GM21515 (cell line): ENCODE measurements around the gene MAGEA8.
A peak's percentile ranks its signal among the peaks of the same experiment; 100 is the strongest.
"Not testable (repeated sequence)": the region's sequence is repeated elsewhere in the genome, so short reads cannot be mapped to it uniquely, and the experiment has no call there.

ENCODE experiments used
- ATAC-seq: cut with Tn5 transposase; IDR thresholded peaks from one replicate; pipeline ENCODE4 v1.9.1; 2021; ENCODE audit not compliant: unreplicated experiment

The MAGEA8 gene, protein sequence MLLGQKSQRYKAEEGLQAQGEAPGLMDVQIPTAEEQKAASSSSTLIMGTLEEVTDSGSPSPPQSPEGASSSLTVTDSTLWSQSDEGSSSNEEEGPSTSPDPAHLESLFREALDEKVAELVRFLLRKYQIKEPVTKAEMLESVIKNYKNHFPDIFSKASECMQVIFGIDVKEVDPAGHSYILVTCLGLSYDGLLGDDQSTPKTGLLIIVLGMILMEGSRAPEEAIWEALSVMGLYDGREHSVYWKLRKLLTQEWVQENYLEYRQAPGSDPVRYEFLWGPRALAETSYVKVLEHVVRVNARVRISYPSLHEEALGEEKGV

DNA sequence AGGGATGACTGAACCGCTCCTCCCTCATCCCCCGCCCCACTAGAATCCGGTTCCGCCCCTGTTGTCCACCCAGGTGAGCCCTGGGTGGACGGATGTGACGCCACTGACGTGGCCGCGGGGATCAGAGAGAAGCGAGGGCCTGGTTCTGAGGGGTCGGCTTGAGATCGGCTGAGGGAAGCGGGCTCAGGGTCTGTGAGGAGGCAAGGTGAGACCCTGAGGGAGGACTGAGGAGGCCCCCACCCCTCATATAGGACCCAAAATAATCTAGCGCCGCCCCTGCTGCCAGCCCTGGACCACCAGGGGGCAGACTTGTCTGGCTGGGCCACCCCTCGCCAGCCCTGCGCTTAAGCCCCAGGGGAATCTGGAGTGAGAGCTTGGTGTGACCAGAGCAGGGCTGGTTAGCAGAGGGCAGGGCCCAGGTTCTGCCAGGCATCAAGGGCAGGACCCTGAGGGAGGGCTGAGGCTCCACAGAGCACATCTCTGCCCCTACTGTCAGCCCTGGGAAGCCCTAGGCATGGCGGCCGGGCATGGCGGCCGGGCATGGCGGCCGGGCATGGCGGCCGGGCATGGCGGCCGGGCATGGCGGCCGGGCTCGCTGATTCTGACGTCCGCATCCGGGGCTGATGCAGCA, at the start of gene MAGEA8:
Gene MAGEA8 (plus strand): TSS at position 103 of the 631 bp plus-strand sequence. CDS start 3,090 bp downstream, outside the sequence.
- ATAC-seq, result no peak

DNA sequence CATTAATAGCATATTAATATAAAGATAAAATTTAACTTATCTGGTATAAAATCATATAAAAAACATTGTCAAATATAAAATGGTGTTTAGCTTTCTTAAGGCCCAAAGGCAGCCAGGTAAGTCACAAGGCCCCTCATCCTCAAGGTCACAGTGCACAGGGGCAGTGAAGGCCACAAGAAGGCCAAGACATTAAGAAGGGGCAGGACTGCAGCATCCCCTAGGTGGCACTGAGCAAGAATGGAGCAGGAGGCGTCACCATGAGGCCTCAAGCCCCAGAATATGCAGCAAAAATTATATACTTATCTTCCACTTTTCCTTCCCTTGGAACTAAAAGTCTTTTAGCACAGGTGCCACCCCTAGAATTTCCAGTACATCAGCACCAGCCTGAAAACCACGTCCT, 49.5 kb upstream of the MAGEA8 start:
- no peak for ATAC-seq

DNA sequence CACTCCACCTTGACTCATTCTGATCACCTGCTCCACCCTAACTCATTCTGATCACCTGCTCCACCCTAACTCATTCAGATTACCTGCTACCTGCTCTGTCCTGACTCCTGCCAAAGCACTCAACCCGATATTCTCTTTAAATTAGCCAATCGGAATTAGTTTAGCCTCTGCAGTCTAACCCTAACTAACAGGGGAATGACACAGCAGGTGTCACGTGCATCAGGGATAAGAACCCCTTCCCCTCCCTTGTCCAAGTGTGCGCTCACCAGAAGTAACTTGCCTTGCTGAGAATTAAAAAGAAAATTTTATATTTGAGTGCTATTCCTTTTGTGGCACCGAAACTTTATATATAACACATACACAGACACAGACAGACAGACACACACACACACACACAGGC, 44.3 kb upstream of the MAGEA8 start:
- ATAC-seq, result not testable (repeated sequence)

DNA sequence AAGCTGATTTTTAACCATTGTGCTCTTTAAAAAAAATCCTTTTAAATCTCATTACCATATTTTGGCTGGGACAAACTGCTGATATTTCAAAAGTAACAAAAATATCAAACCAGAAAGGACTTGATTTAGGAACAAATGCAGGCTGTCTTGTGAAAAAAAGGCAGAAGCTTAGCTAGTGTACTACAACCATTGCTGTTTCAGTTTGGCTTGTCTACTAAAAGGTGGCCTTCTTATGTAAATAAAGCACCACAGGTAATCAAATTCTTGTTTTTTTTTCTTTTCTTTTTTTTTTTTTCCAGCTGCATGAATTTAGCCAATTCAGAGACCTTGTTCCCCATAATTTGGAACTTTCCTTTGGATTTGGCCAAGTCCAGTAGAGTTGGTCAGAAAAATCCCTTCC, 43.8 kb upstream of the MAGEA8 start:
- ATAC-seq, result no peak

DNA sequence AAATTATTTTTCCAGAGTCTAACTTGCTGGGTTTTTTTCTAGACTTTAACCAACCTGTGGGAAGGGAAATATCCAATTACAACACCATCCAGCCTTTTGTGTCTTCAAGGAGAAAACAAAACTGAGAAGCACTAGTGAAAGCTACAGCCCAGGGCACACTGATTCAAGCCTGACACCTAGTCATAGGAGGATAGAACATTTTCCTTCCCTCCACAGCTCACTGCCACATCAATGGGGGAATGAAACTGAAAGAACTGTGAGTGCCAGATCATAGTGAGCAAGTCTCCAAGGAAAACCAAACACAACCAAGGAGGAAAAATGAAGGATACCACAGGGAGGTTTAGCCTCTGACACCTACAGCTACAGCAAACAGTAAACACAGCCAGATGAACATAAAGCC, 43.3 kb upstream of the MAGEA8 start:
- ATAC-seq, result peak; percentile 64

DNA sequence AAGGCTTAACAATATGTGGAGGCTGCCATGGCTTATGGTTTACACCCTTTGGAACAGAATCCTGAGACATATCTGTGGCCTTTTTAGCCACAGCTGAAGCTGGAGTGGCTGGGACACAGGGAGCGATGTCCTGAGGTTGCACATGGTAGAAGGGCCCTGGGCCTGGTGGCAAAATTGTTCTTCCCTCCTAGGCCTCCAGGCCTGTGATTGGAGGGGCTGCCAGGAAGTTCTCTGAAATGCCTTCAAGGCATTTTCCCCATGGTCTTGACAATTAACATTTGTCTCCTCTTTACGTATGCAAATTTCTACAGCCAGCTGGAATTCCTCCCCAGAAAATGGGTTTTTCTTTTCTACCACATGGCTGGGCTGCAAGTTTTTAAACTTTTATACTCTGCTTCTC, 39.1 kb upstream of the MAGEA8 start:
- no peak for ATAC-seq

DNA sequence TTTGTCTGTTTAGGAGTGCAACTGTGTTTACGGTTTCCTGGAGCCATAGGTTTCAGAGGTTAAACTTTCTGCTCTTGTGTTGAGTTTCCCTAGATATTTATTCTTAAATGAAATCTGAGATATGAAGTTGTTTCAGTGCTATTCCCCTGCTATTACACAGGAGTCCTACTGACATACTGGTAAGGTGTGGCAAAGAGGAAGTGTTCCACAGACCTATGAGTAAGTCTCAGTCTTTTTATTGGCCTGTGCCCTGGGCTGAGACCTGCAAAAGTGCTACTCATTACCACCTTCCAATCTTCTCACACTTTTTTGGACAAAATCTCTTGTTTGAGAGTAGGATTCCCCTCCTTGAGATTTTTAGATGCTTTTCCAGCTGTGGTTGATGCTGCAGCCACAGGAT, 35.6 kb upstream of the MAGEA8 start:
- ATAC-seq, result no peak

DNA sequence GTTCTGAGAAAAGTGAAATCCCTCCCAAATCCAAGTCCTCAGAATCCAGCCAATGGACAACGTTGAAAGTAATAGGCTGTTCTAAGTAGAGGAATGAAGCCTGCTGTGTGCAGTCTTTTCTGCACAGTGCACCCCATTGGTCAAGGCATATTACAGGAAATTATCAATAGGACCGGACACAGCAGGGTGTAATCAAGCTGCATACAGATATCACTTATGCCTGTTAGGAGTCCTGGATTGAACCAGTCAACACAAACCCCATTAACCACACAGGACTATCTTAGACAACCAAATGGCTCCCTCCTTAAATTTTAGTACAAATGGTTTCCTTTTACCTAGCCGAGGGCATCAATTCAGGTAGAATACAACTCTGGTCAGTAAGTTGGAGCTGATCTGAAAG, 34.2 kb upstream of the MAGEA8 start:
- ATAC-seq, result no peak

DNA sequence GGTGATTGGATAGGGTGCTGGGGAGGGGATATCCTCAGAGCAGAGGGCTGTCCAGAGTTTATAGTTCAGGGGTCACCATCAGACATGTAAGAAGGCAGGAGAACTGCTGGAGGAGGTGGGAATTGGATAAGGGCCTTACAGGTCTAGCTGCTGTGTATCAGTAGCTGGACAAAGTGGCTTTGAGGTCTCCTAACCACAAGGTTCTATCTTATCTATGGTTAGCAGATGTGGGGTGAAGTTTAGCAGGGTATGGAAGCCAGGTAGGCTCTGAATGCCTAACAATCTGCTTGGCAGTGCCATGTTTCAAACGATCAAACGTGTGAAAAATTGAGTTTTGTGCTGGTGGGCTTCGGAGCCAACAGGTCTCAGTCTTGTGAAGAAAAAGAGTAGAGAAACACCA, 32.1 kb upstream of the MAGEA8 start:
- no peak for ATAC-seq

DNA sequence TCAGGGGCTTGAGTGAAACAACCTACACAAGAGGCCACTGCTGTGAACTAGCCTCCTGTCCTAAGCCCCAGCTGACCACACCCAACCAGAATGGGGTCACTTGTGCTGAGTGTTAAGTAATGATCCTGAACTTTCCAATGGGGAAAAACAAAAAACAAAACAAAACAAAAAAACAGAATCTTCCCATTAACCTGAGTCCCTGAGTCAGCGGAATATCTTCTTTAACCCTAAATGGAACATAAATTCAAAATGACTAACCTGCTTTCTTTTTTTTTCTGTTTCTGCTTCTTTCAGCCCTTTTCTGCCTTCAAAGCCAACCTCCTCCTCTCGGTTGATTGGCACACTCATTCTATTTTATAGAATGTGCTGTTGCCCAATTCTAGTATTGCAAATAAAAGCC, 31.2 kb upstream of the MAGEA8 start:
- ATAC-seq, result no peak

DNA sequence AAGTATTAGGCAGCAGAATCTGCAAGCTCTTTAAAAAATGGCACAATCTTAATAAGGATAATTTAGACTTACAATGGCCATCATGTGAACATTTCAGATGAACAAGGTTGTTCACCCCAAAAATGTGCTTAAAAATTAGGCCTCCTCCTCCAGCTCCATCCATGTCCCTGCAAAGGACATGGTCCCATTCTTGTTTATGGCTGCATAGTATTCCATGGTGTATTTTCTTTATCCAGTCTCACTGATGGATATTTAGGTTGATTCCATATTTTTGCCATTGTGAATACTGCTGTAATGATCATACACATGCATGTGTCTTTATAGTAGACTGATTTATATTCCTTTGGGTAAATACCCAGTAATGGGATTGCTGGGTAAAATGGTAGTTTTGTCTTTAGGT, 29.1 kb upstream of the MAGEA8 start:
- ATAC-seq, result no peak

DNA sequence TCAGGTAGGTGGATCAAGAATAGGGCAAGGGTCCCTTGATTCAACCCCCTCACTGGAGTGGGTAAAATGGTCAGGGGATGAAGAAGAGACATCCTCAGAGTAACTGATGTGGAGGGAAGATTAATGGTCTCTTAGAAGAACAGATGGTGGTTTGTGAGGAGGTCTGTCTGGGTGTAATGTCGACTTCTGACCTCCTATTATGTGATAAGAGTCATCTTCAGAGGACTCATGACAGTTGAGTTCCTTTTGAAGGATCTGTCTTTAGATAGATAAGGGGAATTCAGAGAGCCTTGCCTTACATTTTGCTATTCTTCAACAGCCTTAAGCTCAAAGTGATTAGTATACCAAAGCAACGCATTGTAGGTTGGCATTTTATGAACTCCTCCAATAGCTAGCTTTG, 27.1 kb upstream of the MAGEA8 start:
- ATAC-seq, result no peak

DNA sequence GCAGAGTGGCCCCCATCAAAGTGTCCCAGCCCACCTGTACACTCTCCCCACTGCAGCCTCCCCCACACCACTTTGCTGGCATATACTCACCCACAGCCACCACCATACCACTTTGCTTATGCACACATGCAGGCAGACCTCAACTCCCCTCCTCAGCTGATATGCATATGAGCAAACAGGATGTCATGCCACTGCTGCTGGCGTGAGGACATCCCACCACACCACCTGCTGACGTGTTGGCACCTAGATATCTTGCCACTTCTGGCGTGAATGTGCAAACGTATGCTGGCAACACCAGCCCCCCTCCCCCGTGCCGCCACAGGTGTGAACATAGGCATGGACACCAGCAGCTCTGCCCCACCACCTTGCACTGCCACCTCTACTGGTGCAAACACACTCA, 22.4 kb upstream of the MAGEA8 start:
- no peak for ATAC-seq

DNA sequence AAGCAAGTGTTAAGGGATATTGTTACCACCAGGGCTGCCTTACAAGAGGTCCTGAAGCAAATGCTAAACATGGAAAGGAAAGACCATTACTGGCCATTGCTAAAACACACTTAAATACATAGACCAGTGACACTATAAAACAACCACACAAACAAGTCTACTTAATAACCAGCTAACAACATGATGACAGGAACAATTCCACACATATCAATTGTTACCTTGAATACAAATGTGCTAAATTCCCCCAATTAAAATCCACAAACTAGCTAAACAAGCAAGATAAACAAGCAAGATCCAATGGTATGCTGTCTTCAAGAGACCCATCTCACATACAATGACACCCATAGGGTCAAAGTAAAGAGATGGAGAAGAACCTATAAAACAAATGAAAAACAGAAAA, 20.5 kb upstream of the MAGEA8 start:
- ATAC-seq, result no peak

DNA sequence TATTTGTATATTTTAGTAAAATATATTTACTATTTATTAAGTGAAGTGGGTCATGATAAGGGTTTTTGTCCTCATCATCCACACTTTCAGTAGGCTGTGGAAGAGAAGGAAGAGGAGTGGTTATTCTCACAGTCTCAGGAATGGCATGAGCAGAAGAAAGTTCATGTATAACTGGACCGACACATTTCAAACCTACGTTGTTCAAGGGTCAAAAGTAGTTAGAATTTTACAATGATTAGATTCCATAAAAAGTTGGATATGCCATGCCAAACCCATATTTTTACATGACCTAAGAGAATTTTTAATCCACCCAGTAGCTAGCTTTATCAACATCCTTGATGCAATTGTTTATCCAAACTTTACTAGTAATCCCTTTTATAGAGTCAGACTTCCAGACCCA, 15.6 kb upstream of the MAGEA8 start:
- ATAC-seq, result no peak

DNA sequence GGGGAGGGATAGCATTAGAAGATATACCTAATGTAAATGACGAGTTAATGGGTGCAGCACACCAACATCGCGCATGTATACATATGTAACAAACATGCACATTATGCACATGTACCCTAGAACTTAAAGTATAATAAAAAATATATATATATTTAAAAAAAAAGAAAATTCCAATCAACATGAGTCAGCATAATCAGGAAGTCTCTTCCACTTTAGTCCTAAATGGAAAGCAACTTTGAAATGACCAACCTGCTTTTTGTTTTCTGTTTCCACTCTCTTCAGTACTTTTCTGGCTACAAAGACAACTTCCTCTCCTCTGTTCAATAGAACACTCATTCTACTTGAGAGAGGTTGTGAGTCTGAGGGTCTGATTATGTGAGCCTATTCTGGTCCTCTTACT, 13.5 kb upstream of the MAGEA8 start:
- ATAC-seq, result no peak

DNA sequence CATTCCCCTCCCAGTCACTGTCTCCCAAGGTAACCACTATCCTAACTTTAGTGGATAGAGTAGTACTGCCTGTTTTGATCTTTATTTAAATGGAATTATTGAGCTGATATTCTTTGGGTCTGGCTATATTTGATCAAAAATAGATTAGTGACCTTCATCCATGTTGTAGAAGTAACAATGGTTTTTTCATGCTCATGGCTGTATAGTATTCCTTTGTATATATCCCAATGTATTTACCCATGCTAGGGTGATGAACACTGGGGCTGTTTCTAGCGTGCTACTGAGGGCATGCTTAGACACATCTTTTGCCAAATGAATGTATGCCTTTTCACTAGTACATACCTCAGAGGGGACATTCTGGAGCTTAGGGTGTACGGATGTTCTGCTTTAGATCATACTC, 10.1 kb upstream of the MAGEA8 start:
- ATAC-seq, result no peak

DNA sequence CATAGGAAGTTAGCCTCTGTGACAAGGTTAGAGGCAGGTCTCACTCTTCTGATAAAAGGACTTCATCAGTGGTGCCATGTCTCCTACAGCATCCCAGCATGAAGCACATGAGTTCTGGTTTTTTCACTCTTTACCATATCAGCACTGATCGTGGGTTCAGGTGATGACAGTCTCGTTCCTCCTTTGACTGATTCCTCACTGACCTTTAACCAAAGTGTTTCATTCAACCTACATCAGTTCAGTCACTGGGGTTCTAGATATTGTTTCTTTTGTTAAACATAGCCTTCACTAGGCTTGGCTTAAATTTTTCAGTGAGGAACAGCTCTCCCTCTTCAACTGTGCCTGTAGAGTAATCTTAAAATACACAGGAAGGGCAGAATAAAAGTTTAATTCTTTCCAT, 9.6 kb upstream of the MAGEA8 start:
- no peak for ATAC-seq

DNA sequence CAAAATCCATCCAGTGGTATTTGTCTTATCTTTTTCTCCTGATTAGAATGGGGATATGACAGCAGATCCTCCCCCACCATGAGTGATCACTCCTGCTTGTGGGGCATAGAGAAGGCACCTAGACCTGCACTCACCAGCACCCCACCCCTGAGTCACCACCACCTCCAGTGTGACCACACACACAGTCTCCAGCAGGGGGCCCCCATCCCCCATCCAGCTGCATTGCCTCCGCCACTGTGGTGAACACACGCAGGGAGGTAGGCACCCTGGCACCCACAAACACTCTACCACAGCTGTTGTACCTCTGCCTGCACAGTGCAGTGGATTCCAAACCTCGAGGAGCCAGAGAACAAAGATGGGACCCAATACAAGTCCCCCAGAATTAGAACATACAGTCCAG, 9.0 kb upstream of the MAGEA8 start:
- peak; percentile 82 for ATAC-seq

DNA sequence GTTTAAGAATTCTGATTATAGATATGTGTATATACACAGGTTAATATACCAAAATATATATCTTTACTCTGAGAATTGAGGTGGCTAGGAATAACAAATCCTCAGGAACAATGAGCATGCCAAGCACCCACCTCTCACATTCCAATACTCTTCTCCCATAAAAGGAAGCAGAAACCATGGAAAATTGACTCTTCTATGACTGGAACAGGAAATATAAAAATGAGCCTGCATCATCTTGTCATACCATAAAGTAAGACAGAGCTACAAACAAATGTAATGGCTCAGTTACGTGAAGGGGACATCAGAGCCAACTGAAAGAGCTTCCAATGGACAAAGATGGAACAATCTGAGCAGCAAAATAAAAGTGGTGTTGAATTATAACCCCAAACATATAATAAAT, 3.8 kb upstream of the MAGEA8 start:
- ATAC-seq, result no peak

DNA sequence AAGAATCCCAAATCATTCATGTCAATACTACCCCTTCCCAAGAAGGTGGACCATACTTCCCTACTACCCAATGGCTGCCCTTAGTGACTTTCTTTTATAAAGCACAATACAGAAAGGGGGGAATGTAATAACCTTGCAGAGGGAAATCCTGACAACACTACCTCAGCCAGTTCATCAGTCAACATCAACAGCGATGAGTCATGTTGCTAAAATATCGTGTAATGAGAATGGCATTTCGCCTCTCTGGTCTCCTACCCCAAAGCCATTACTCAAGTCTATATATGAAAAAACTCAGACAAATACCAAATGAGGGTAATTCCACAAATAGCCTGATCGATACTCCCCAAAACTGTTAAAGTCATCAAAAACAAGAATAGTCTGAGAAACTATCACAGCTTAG, 3.3 kb upstream of the MAGEA8 start:
- no peak for ATAC-seq

DNA sequence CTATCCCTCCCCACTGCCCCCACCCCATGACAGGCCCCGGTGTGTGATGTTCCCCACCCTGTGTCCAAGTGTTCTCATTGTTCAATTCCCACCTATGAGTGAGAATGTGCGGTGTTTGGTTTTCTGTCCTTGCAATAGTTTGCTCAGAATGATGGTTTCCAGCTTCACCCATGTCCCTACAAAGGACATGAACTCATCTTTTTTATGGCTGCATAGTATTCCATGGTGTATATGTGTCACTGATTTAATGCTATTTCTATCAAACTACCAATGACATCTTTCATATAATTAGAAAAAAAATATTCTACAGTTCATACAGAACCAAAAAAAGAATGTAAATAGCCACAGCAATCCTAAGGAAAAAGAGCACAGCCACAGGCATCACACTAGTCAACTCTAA, 9.8 kb downstream of the MAGEA8 start:
- ATAC-seq, result not testable (repeated sequence)

DNA sequence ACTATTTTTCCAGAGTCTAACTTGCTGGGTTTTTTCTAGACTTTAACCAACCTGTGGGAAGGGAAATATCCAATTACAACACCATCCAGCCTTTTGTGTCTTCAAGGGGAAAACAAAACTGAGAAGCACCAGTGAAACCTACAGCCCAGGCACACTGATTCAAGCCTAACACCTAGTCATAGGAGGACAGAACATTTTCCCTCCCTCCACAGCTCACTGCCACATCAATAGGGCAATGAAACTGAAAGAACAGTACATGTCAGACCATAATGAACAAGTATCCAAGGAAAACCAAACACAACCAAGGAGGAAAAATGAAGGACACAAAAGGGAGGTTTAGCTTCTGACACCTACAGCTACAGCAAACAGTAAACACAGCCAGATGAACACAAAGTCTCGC, 17.6 kb downstream of the MAGEA8 start:
- ATAC-seq, result no peak
